Measurements from ENCODE around the gene MUC6.

The MUC6 gene

GRCh38 chr11:1009371-1009770, 27.1 kb downstream of the MUC6 start:
- no peak for DNase-seq (ENCODE audit: low read depth)

GRCh38 chr11:1008803-1009145, 27.7 kb downstream of the MUC6 start:
- no peak for DNase-seq (ENCODE audit: low read depth)

GRCh38 chr11:1008001-1008802, 28.3 kb downstream of the MUC6 start:
- no peak for DNase-seq (ENCODE audit: low read depth)

GRCh38 chr11:1007279-1007678, 29.2 kb downstream of the MUC6 start:
- DNase-seq (ENCODE audit: low read depth), result no peak

GRCh38 chr11:1006762-1007161, 29.8 kb downstream of the MUC6 start:
- no peak for DNase-seq (ENCODE audit: low read depth)

- DNase-seq (ENCODE audit: low read depth), result no peak
These were observed 30.6 kb downstream of the MUC6 start for GRCh38 chr11:1005928-1006327.

GRCh38 chr11:1003159-1003558, 33.4 kb downstream of the MUC6 start:
- DNase-seq (ENCODE audit: low read depth), result no peak

GRCh38 chr11:1002406-1002984, 34.0 kb downstream of the MUC6 start:
- DNase-seq (ENCODE audit: low read depth), result no peak

- no peak for DNase-seq (ENCODE audit: low read depth)
These were observed 34.7 kb downstream of the MUC6 start for GRCh38 chr11:1001617-1002405.

GRCh38 chr11:1000357-1001278, 35.9 kb downstream of the MUC6 start:
- DNase-seq (ENCODE audit: low read depth), result no peak

- no peak for DNase-seq (ENCODE audit: low read depth)
These were observed 37.5 kb downstream of the MUC6 start for GRCh38 chr11:999009-999408.

GRCh38 chr11:997907-998306, 38.6 kb downstream of the MUC6 start:
- no peak for DNase-seq (ENCODE audit: low read depth)

- DNase-seq (ENCODE audit: low read depth), result no peak
These were observed 39.8 kb downstream of the MUC6 start for GRCh38 chr11:996681-997080.

GRCh38 chr11:995752-996420, 40.6 kb downstream of the MUC6 start:
- no peak for DNase-seq (ENCODE audit: low read depth)

- no peak for DNase-seq (ENCODE audit: low read depth)
These were observed 41.3 kb downstream of the MUC6 start for GRCh38 chr11:995044-995751.

GRCh38 chr11:993632-994167, 42.8 kb downstream of the MUC6 start:
- DNase-seq (ENCODE audit: low read depth), result no peak

GRCh38 chr11:992577-992976, 43.9 kb downstream of the MUC6 start:
- DNase-seq (ENCODE audit: low read depth), result no peak

GRCh38 chr11:991711-992307, 44.7 kb downstream of the MUC6 start:
- no peak for DNase-seq (ENCODE audit: low read depth)

GRCh38 chr11:991034-991433, 45.5 kb downstream of the MUC6 start:
- DNase-seq (ENCODE audit: low read depth), result no peak

GRCh38 chr11:990101-990500, 46.4 kb downstream of the MUC6 start:
- no peak for DNase-seq (ENCODE audit: low read depth)

All from T-helper 22 cell (primary cell).